Activated CD8-positive, alpha-beta memory T cell treated with anti-CD3 and anti-CD28 coated beads for 36 hours (primary cell): Measurements from ENCODE around the gene NELFCD. TPM values are rescaled to one million over a fixed set of nuclear protein-coding genes. Genes with fewer than 3 reads are reported as not detected.

Source experiments
- CTCF ChIA-PET: fragments of 350-600 bp; sonication (Branson Sonifier 250); formaldehyde crosslinking; loops from one replicate; lab custom pipeline; 2021; ENCODE audit warnings: antibody characterized with exemption; lab: Charles Lee
- POLR2A ChIA-PET: fragments of 350-600 bp; sonication (Branson Sonifier 250); formaldehyde crosslinking; loops from one replicate; lab custom pipeline; 2021; ENCODE audit warnings: antibody characterized with exemption; lab: Charles Lee
- total RNA-seq, 2 experiments: library from RNA; stranded (reverse); gene quantifications; one replicate each; pipeline ENCODE4 v1.2.3, GENCODE V29; 2021

NELFCD gene
- total RNA-seq, 2 experiments from 2014 or later, result 94.5 to 103 TPM

GRCh38 chr20:58989196-58989595 is 8.1 kb downstream of the NELFCD start:
- CTCF ChIA-PET, result no interaction called here

GRCh38 chr20:58990651-58991445 is 9.8 kb downstream of the NELFCD start:
- CTCF ChIA-PET, result interaction anchor here (1.0 kb wide), 1 partner anchor 14 kb away, joined by 3 read pairs; no protein-coding TSS in a partner anchor
- POLR2A ChIA-PET, result interaction anchor here (0.8 kb wide), 1 partner anchor 10 kb away, joined by 3 read pairs; no protein-coding TSS in a partner anchor

More at GRCh38 chr20:58989196-58989595, 8.1 kb downstream of the NELFCD start:
- POLR2A ChIA-PET, result no interaction called here

- CTCF ChIA-PET, result interaction anchor here (0.6 kb wide), 1 partner anchor 123 kb away, joined by 4 read pairs; no protein-coding TSS in a partner anchor
- POLR2A ChIA-PET, result interaction anchor here (0.8 kb wide), 1 partner anchor 9 kb away, joined by 3 read pairs; no protein-coding TSS in a partner anchor
Measured at GRCh38 chr20:58991715-58992114, 10.7 kb downstream of the NELFCD start.

GRCh38 chr20:58992911-58993310 is 11.9 kb downstream of the NELFCD start:
- ChIA-PET CTCF (interaction anchor here (0.6 kb wide), 1 partner anchor 11 kb away, joined by 4 read pairs; no protein-coding TSS in a partner anchor), POLR2A (no interaction called here)

GRCh38 chr20:58993332-58994248 is 12.5 kb downstream of the NELFCD start:
- ChIA-PET CTCF (interaction anchor here (0.6 kb wide), 2 partner anchors 10 to 11 kb away, joined by 3 to 4 read pairs; no protein-coding TSS in a partner anchor), POLR2A (no interaction called here)

GRCh38 chr20:58994390-58995159 is 13.5 kb downstream of the NELFCD start:
- CTCF ChIA-PET, result interaction anchor here (1.1 kb wide), 1 partner anchor 89 kb away, joined by 4 read pairs; no protein-coding TSS in a partner anchor
- POLR2A ChIA-PET, result interaction anchor here (0.6 to 0.7 kb wide), 3 partner anchors 11 to 86 kb away, joined by 5 to 6 read pairs (median 5); no protein-coding TSS in a partner anchor

GRCh38 chr20:58995461-58996225 is 14.6 kb downstream of the NELFCD start:
- POLR2A ChIA-PET, result interaction anchor here (0.5 to 0.8 kb wide), 3 partner anchors 13 to 156 kb away, joined by 3 read pairs; partner anchors contain the start of gene ATP5F1E

GRCh38 chr20:58996226-58996611 is 15.2 kb downstream of the NELFCD start:
- ChIA-PET CTCF (no interaction called here), POLR2A (interaction anchor here (0.5 to 0.8 kb wide), 2 partner anchors 36 to 155 kb away, joined by 3 read pairs; partner anchors contain the start of gene ATP5F1E)

More at GRCh38 chr20:58995461-58996225, 14.6 kb downstream of the NELFCD start:
- CTCF ChIA-PET, result interaction anchor here (1.1 kb wide), 1 partner anchor 88 kb away, joined by 4 read pairs; no protein-coding TSS in a partner anchor

GRCh38 chr20:58997141-58997770 is 16.2 kb downstream of the NELFCD start:
- CTCF ChIA-PET, result no interaction called here
- POLR2A ChIA-PET, result no interaction called here

GRCh38 chr20:58998656-58999055 is 17.6 kb downstream of the NELFCD start:
- ChIA-PET CTCF (no interaction called here), POLR2A (no interaction called here)

- CTCF ChIA-PET, result interaction anchor here (0.6 kb wide), 1 partner anchor 350 kb away, joined by 3 read pairs; no protein-coding TSS in a partner anchor
Measured at GRCh38 chr20:59000326-59000725, 19.3 kb downstream of the NELFCD start.

GRCh38 chr20:59001068-59001448 is 20.0 kb downstream of the NELFCD start:
- POLR2A ChIA-PET, result no interaction called here
- CTCF ChIA-PET, result no interaction called here

More at GRCh38 chr20:59000326-59000725, 19.3 kb downstream of the NELFCD start:
- POLR2A ChIA-PET, result interaction anchor here (0.9 to 1.5 kb wide), 2 partner anchors 9 to 32 kb away, joined by 3 to 5 read pairs; partner anchors contain the start of gene ATP5F1E

- ChIA-PET CTCF (no interaction called here), POLR2A (no interaction called here)
Measured at GRCh38 chr20:59001449-59002171, 20.6 kb downstream of the NELFCD start.

GRCh38 chr20:59002388-59002787 is 21.3 kb downstream of the NELFCD start:
- POLR2A ChIA-PET, result no interaction called here
- CTCF ChIA-PET, result no interaction called here

- ChIA-PET CTCF (no interaction called here), POLR2A (no interaction called here)
Measured at GRCh38 chr20:59002874-59003399, 21.9 kb downstream of the NELFCD start.

GRCh38 chr20:59003836-59004492 is 22.9 kb downstream of the NELFCD start:
- POLR2A ChIA-PET, result no interaction called here
- CTCF ChIA-PET, result interaction anchor here (0.5 kb wide), 1 partner anchor 411 kb away, joined by 3 read pairs; no protein-coding TSS in a partner anchor
